GM23338 (cell line): ENCODE measurements around the gene CIAPIN1. TPM values are rescaled to one million over a fixed set of nuclear protein-coding genes. Genes with fewer than 3 reads are reported as not detected.

Source experiments
- ATAC-seq: fragments of 200-7000 bp; cut with Tn5 transposase; 3 replicates; pipeline ENCODE4 v1.9.1; 2020
- DNase-seq: peaks from one replicate; pipeline ENCODE4 v3.0.0-alpha.2; 2015; ENCODE audit warnings: low spot score
- H2AFZ ChIP-seq: fragments of 200-600 bp; sonication (generic); 2 replicates; pipeline ENCODE4 v1.8.0; 2016; ENCODE audit warnings: antibody characterized with exemption, mild to moderate bottlenecking, moderate library complexity
- H3F3A ChIP-seq: fragments of 200-600 bp; sonication (generic); replicated peaks from 2 replicates; pipeline ENCODE4 v1.8.0; 2017; ENCODE audit warnings: antibody characterized with exemption, mixed run types, low read depth
- H3K27ac ChIP-seq: fragments of 200-600 bp; sonication (generic); 2 replicates; pipeline ENCODE4 v1.6.1; 2016; ENCODE audit warnings: low read depth
- H3K27me3 ChIP-seq: fragments of 200-600 bp; sonication (generic); 2 replicates; pipeline ENCODE4 v1.8.0; 2016; ENCODE audit warnings: mild to moderate bottlenecking, mixed run types, moderate library complexity; ENCODE audit not compliant: insufficient read depth
- H3K36me3 ChIP-seq: fragments of 200-600 bp; sonication (generic); 2 replicates; pipeline ENCODE4 v1.8.0; 2016; ENCODE audit warnings: mild to moderate bottlenecking; ENCODE audit not compliant: insufficient read depth
- H3K4me1 ChIP-seq: fragments of 200-600 bp; sonication (generic); 2 replicates; pipeline ENCODE4 v1.8.0; 2016; ENCODE audit warnings: mild to moderate bottlenecking, moderate library complexity; ENCODE audit not compliant: insufficient read depth
- H3K4me2 ChIP-seq: fragments of 200-600 bp; sonication (generic); 2 replicates; pipeline ENCODE4 v1.7.1; 2017; ENCODE audit warnings: mixed run types
- H3K4me3 ChIP-seq: fragments of 200-600 bp; sonication (generic); 2 replicates; pipeline ENCODE4 v1.6.1; 2016; ENCODE audit warnings: mixed run types
- H3K79me2 ChIP-seq: fragments of 200-600 bp; sonication (generic); replicated peaks from 2 replicates; pipeline ENCODE4 v1.8.0; 2017; ENCODE audit warnings: mild to moderate bottlenecking; ENCODE audit not compliant: insufficient read depth
- H3K9me2 ChIP-seq: fragments of 200-600 bp; sonication (generic); 2 replicates; pipeline ENCODE4 v1.8.0; 2017; ENCODE audit not compliant: insufficient read depth
- H4K20me1 ChIP-seq: fragments of 200-600 bp; sonication (generic); replicated peaks from 2 replicates; pipeline ENCODE4 v1.8.0; 2017; ENCODE audit warnings: mild to moderate bottlenecking; ENCODE audit not compliant: insufficient read depth
- H3K27ac Mint-ChIP-seq: 2 replicates; pipeline ENCODE4 v1.8.0; 2020; ENCODE audit warnings: inconsistent platforms, mild to moderate bottlenecking, moderate library complexity, mixed read lengths
- H3K27me3 Mint-ChIP-seq: 3 replicates; pipeline ENCODE4 v1.8.0; 2022; ENCODE audit warnings: low read depth, mild to moderate bottlenecking, moderate library complexity, mixed read lengths, inconsistent platforms; ENCODE audit not compliant: insufficient read depth, poor library complexity
- H3K36me3 Mint-ChIP-seq: 3 replicates; pipeline ENCODE4 v1.8.0; 2021; ENCODE audit warnings: low read depth, mild to moderate bottlenecking, inconsistent platforms, moderate library complexity, mixed read lengths
- H3K4me1 Mint-ChIP-seq: 3 replicates; pipeline ENCODE4 v1.8.0; 2020; ENCODE audit warnings: mild to moderate bottlenecking, inconsistent platforms, mixed read lengths
- H3K4me3 Mint-ChIP-seq: 3 replicates; pipeline ENCODE4 v1.8.0; 2021; ENCODE audit warnings: moderate library complexity, mild to moderate bottlenecking, inconsistent platforms, mixed read lengths
- H3K9me3 Mint-ChIP-seq: 3 replicates; pipeline ENCODE4 v1.8.0; 2020; ENCODE audit warnings: moderate library complexity, mild to moderate bottlenecking, inconsistent platforms, mixed read lengths
- CREB1 ChIP-seq: fragments of 250-450 bp; sonication (Bioruptor Pico); IDR thresholded peaks from 2 replicates; pipeline ENCODE4 v1.5.0; 2020; ENCODE audit warnings: low read depth, mild to moderate bottlenecking, moderate library complexity
- CTCF ChIP-seq, 2 experiments: fragments of 200-600 bp in 1 of 2; sonication (generic) in 1 of 2; conservative IDR thresholded peaks; 2 replicates each; pipeline versions ENCODE4 v1.5.1 to v1.6.1; 2016 to 2017; ENCODE audit warnings: antibody characterized with exemption in 2 of 2, low read depth in 2 of 2, mild to moderate bottlenecking in 2 of 2, moderate library complexity in 1 of 2
- EZH2 ChIP-seq: fragments of 200-600 bp; sonication (generic); IDR thresholded peaks from one replicate; pipeline ENCODE4 v1.8.0; 2017; ENCODE audit warnings: antibody characterized with exemption, mild to moderate bottlenecking, low read depth; ENCODE audit not compliant: unreplicated experiment
- EZH2phosphoT487 ChIP-seq: fragments of 200-600 bp; sonication (generic); IDR thresholded peaks from one replicate; pipeline ENCODE4 v1.8.1; 2018; ENCODE audit warnings: antibody characterized with exemption; ENCODE audit not compliant: unreplicated experiment
- JUNB ChIP-seq: IDR thresholded peaks from one replicate; pipeline ENCODE4 v1.6.1; 2016; ENCODE audit warnings: antibody characterized with exemption; ENCODE audit not compliant: unreplicated experiment
- NANOG ChIP-seq: IDR thresholded peaks from 2 replicates; pipeline ENCODE4 v1.6.1; 2016; ENCODE audit warnings: antibody characterized with exemption, borderline replicate concordance
- POLR2AphosphoS5 ChIP-seq: IDR thresholded peaks from 2 replicates; pipeline ENCODE4 v1.6.1; 2016; ENCODE audit warnings: antibody characterized with exemption, low read depth
- STAT1 ChIP-seq: IDR thresholded peaks from one replicate; pipeline ENCODE4 v1.6.1; 2016; ENCODE audit warnings: antibody characterized with exemption; ENCODE audit not compliant: unreplicated experiment
- ZNF114 ChIP-seq: fragments of 250-450 bp; sonication (Bioruptor Pico); IDR thresholded peaks from 2 replicates; pipeline ENCODE4 v1.5.0; 2020; ENCODE audit warnings: mild to moderate bottlenecking, moderate library complexity
- ZNF331 ChIP-seq: fragments of 250-450 bp; sonication (Bioruptor Pico); IDR thresholded peaks from 2 replicates; pipeline ENCODE4 v1.5.0; 2020; ENCODE audit warnings: low read depth, mild to moderate bottlenecking, moderate library complexity
- polyA plus RNA-seq: library from polyadenylated mRNA; unstranded; fragments of >200 nt; fragmentation: Nextera tagmentation; extraction: Ambion mirVana; gene quantifications from 2 replicates; pipeline ENCODE4 v1.2.1, GENCODE V29; 2016
- total RNA-seq: library from RNA; depleted of rRNA; stranded (reverse); fragments of >200 nt; shearing (Covaris generic); gene quantifications from 2 replicates; pipeline ENCODE4 v1.2.3, GENCODE V29; 2014
- TF ChIP-seq, protein P1 (sequence below): IDR thresholded peaks from one replicate; pipeline ENCODE4 v1.6.1; 2018; ENCODE audit warnings: antibody characterized with exemption; ENCODE audit not compliant: unreplicated experiment
- TF ChIP-seq, protein P2 (sequence below): IDR thresholded peaks from 2 replicates; pipeline ENCODE4 v1.6.1; 2016; ENCODE audit warnings: antibody characterized with exemption
- TF ChIP-seq, protein P3 (sequence below): fragments of 250-450 bp; sonication (Bioruptor Pico); IDR thresholded peaks from 2 replicates; pipeline ENCODE4 v1.5.0; 2020; ENCODE audit warnings: mild to moderate bottlenecking, moderate library complexity

The CIAPIN1 gene
- total and polyA plus RNA-seq, 2 experiments from 2014 or later: 36.5 to 75.4 TPM

DNA sequence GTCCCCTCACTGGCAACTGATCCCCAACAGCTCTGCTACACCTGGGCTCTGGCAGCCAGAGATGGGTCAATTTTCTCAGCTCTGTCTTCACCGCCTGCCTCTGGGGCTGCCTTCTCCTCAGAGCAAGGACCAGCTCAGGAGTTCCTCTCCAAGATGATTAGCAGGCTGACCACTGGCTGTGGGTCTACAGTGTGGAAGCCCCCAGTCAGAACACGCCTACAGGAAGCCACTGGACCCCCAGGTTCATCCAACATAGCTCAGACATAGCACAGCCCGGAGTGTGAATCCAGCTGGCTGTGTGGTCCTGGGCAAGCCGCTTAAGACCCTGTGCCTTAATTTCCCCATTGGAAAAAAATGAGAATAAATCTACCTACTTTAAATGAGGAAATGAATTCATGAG lies 34.2 kb upstream of the CIAPIN1 start:
- no peaks in the 10 kb centered on the region; the same call in 1 of the 2 replicates for H3K79me2 ChIP-seq
- no peak overlapping the region for H3K27ac Mint-ChIP-seq
- H3K4me2 ChIP-seq: no peak overlapping the region
- H3F3A ChIP-seq: no peaks in the 10 kb centered on the region; the same call in 1 of the 2 replicates
- H3K36me3 ChIP-seq: no peaks in the 10 kb centered on the region
- no peaks in the 10 kb centered on the region for H4K20me1 ChIP-seq
- peaks cover 43% of the 10 kb centered on the region for H3K4me1 Mint-ChIP-seq
- TF ChIP-seq EZH2phosphoT487 (no peak), EZH2 (no peak), JUNB (no peak), CTCF (conservative IDR thresholded peaks at IDR 0.05; ENCODE audit: low read depth in 2 of 2) (no peak), POLR2AphosphoS5 (no peak), ZNF331 (CRISPR knock-in tag) (no peak), STAT1 (no peak), CREB1 (CRISPR knock-in tag) (no peak), ZNF114 (CRISPR knock-in tag) (no peak), NANOG (no peak)
- TF ChIP-seq, protein P1, sequence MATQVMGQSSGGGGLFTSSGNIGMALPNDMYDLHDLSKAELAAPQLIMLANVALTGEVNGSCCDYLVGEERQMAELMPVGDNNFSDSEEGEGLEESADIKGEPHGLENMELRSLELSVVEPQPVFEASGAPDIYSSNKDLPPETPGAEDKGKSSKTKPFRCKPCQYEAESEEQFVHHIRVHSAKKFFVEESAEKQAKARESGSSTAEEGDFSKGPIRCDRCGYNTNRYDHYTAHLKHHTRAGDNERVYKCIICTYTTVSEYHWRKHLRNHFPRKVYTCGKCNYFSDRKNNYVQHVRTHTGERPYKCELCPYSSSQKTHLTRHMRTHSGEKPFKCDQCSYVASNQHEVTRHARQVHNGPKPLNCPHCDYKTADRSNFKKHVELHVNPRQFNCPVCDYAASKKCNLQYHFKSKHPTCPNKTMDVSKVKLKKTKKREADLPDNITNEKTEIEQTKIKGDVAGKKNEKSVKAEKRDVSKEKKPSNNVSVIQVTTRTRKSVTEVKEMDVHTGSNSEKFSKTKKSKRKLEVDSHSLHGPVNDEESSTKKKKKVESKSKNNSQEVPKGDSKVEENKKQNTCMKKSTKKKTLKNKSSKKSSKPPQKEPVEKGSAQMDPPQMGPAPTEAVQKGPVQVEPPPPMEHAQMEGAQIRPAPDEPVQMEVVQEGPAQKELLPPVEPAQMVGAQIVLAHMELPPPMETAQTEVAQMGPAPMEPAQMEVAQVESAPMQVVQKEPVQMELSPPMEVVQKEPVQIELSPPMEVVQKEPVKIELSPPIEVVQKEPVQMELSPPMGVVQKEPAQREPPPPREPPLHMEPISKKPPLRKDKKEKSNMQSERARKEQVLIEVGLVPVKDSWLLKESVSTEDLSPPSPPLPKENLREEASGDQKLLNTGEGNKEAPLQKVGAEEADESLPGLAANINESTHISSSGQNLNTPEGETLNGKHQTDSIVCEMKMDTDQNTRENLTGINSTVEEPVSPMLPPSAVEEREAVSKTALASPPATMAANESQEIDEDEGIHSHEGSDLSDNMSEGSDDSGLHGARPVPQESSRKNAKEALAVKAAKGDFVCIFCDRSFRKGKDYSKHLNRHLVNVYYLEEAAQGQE: no peak
- TF ChIP-seq, protein P2, sequence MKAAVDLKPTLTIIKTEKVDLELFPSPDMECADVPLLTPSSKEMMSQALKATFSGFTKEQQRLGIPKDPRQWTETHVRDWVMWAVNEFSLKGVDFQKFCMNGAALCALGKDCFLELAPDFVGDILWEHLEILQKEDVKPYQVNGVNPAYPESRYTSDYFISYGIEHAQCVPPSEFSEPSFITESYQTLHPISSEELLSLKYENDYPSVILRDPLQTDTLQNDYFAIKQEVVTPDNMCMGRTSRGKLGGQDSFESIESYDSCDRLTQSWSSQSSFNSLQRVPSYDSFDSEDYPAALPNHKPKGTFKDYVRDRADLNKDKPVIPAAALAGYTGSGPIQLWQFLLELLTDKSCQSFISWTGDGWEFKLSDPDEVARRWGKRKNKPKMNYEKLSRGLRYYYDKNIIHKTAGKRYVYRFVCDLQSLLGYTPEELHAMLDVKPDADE: no peak
- TF ChIP-seq, protein P3, sequence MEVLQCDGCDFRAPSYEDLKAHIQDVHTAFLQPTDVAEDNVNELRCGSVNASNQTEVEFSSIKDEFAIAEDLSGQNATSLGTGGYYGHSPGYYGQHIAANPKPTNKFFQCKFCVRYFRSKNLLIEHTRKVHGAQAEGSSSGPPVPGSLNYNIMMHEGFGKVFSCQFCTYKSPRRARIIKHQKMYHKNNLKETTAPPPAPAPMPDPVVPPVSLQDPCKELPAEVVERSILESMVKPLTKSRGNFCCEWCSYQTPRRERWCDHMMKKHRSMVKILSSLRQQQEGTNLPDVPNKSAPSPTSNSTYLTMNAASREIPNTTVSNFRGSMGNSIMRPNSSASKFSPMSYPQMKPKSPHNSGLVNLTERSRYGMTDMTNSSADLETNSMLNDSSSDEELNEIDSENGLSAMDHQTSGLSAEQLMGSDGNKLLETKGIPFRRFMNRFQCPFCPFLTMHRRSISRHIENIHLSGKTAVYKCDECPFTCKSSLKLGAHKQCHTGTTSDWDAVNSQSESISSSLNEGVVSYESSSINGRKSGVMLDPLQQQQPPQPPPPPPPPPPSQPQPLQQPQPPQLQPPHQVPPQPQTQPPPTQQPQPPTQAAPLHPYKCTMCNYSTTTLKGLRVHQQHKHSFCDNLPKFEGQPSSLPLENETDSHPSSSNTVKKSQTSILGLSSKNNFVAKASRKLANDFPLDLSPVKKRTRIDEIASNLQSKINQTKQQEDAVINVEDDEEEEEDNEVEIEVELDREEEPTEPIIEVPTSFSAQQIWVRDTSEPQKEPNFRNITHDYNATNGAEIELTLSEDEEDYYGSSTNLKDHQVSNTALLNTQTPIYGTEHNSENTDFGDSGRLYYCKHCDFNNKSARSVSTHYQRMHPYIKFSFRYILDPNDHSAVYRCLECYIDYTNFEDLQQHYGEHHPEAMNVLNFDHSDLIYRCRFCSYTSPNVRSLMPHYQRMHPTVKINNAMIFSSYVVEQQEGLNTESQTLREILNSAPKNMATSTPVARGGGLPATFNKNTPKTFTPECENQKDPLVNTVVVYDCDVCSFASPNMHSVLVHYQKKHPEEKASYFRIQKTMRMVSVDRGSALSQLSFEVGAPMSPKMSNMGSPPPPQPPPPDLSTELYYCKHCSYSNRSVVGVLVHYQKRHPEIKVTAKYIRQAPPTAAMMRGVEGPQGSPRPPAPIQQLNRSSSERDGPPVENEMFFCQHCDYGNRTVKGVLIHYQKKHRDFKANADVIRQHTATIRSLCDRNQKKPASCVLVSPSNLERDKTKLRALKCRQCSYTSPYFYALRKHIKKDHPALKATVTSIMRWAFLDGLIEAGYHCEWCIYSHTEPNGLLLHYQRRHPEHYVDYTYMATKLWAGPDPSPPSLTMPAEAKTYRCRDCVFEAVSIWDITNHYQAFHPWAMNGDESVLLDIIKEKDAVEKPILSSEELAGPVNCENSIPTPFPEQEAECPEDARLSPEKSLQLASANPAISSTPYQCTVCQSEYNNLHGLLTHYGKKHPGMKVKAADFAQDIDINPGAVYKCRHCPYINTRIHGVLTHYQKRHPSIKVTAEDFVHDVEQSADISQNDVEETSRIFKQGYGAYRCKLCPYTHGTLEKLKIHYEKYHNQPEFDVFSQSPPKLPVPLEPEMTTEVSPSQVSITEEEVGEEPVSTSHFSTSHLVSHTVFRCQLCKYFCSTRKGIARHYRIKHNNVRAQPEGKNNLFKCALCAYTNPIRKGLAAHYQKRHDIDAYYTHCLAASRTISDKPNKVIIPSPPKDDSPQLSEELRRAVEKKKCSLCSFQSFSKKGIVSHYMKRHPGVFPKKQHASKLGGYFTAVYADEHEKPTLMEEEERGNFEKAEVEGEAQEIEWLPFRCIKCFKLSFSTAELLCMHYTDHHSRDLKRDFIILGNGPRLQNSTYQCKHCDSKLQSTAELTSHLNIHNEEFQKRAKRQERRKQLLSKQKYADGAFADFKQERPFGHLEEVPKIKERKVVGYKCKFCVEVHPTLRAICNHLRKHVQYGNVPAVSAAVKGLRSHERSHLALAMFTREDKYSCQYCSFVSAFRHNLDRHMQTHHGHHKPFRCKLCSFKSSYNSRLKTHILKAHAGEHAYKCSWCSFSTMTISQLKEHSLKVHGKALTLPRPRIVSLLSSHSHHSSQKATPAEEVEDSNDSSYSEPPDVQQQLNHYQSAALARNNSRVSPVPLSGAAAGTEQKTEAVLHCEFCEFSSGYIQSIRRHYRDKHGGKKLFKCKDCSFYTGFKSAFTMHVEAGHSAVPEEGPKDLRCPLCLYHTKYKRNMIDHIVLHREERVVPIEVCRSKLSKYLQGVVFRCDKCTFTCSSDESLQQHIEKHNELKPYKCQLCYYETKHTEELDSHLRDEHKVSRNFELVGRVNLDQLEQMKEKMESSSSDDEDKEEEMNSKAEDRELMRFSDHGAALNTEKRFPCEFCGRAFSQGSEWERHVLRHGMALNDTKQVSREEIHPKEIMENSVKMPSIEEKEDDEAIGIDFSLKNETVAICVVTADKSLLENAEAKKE (CRISPR knock-in tag): no peak
- H3K4me1 ChIP-seq: peaks cover 35% of the 10 kb centered on the region
- H3K27me3 Mint-ChIP-seq: peaks cover 32% of the 10 kb centered on the region
- no peak overlapping the region for H3K4me3 Mint-ChIP-seq
- ATAC-seq (no peak), DNase-seq (no peak)
- no peaks in the 10 kb centered on the region; the same call in 2 of the 3 replicates for H3K36me3 Mint-ChIP-seq
- H2AFZ ChIP-seq: no peak overlapping the region
- H3K27me3 ChIP-seq: peaks cover 17% of the 10 kb centered on the region; the same call in 1 of the 2 replicates
- no peaks in the 10 kb centered on the region for H3K9me3 Mint-ChIP-seq
- H3K4me3 ChIP-seq: no peak overlapping the region
- no peak overlapping the region for H3K27ac ChIP-seq
- no peaks in the 10 kb centered on the region for H3K9me2 ChIP-seq
